ENCODE measurements around the gene NF1. TPM values are rescaled to one million over a fixed set of nuclear protein-coding genes. Genes with fewer than 3 reads are reported as not detected.
A peak's percentile ranks its signal among the peaks of the same experiment; 100 is the strongest.

NF1 gene
- total RNA-seq, 2 donors from 2014 or later = 38.5 to 49.1 TPM

- intact Hi-C loops (cut with DNase I) = no loop called here
- H3K9ac ChIP-seq (ENCODE audit: low read depth in 2 of 2, low read length in 2 of 2) = no peak overlapping the region
- DNase-seq = no peak
- no peaks in the 10 kb centered on the region for H3K36me3 ChIP-seq
- H3K27ac ChIP-seq = no peak overlapping the region
- H3K4me3 ChIP-seq = no peak overlapping the region
- TF ChIP-seq CTCF (IDR thresholded peaks at IDR 0.05) = no peak
- H3K4me1 ChIP-seq = no peaks in the 10 kb centered on the region
- no peaks in the 10 kb centered on the region for H3K27me3 ChIP-seq
- no peaks in the 10 kb centered on the region for H3K9me3 ChIP-seq
These were observed 105.5 kb downstream of the NF1 start for GRCh38 chr17:31200287-31200686.

- Histone ChIP-seq H3K9me3 (no peaks in the 10 kb centered on the region), H3K9ac (ENCODE audit: low read depth in 2 of 2, low read length in 2 of 2) (no peak overlapping the region), H3K27ac (no peak overlapping the region), H3K36me3 (no peaks in the 10 kb centered on the region), H3K4me3 (no peak overlapping the region), H3K4me1 (no peaks in the 10 kb centered on the region), H3K27me3 (no peaks in the 10 kb centered on the region)
- TF ChIP-seq CTCF (IDR thresholded peaks at IDR 0.05) = no peak
- intact Hi-C loops (cut with DNase I) = no loop called here
- DNase-seq = no peak
These were observed 108.2 kb downstream of the NF1 start for GRCh38 chr17:31202968-31203367.

DNA sequence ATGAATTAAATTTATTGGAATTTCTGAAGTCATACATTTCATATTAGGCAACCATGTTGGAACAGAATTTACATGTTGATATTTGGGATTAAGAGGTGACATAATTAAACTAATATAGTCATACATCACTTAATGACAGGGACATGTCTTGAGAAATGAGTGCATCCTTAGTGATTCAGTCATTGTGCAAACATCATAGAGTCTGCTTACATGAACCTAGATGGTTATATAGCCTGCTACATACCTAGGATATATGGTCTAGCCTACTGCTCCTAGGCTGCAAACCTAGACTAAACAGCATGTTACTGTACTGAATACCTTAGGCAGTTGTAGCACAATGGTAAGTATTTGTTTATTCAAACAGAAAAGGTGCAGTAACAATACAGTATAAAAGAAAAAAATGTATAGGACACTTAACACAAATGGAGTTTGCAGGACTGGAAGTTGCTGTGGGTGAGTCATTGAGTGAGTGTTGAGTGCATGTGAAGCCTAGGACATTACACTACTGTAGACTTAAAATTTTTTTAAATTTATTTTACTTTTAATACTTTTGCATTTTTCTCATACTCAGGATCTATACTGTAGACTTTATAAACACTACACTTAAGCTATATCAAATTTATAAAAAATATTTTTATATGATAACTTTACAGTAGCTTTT is 116.7 kb downstream of the NF1 start:
- Histone ChIP-seq H3K27me3 (no peaks in the 10 kb centered on the region), H3K4me3 (no peak overlapping the region), H3K9me3 (no peaks in the 10 kb centered on the region), H3K36me3 (no peaks in the 10 kb centered on the region), H3K9ac (ENCODE audit: low read depth in 2 of 2, low read length in 2 of 2) (no peak overlapping the region), H3K27ac (no peak overlapping the region), H3K4me1 (no peaks in the 10 kb centered on the region)
- intact Hi-C loops (cut with DNase I) = no loop called here
- DNase-seq = no peak
- TF ChIP-seq CTCF (IDR thresholded peaks at IDR 0.05) = no peak

- intact Hi-C loops (cut with DNase I) = loop anchor here (2.0 kb wide), 1 partner anchor 207 kb away; no protein-coding TSS in a partner anchor
- no peak overlapping the region for H3K4me3 ChIP-seq
- no peak for DNase-seq
- peak; percentile 48 for TF ChIP-seq CTCF (IDR thresholded peaks at IDR 0.05)
- H3K27me3 ChIP-seq = no peaks in the 10 kb centered on the region
- H3K36me3 ChIP-seq = no peaks in the 10 kb centered on the region
- H3K27ac ChIP-seq = no peak overlapping the region
- H3K4me1 ChIP-seq = no peaks in the 10 kb centered on the region
- H3K9ac ChIP-seq (ENCODE audit: low read depth in 2 of 2, low read length in 2 of 2) = no peak overlapping the region
- H3K9me3 ChIP-seq = no peaks in the 10 kb centered on the region
These were observed 121.4 kb downstream of the NF1 start for GRCh38 chr17:31216031-31216751.

GRCh38 chr17:31224366-31224765 is 129.6 kb downstream of the NF1 start:
- Histone ChIP-seq H3K4me1 (no peaks in the 10 kb centered on the region), H3K4me3 (no peak overlapping the region), H3K27me3 (no peaks in the 10 kb centered on the region), H3K27ac (no peak overlapping the region), H3K36me3 (no peaks in the 10 kb centered on the region), H3K9ac (ENCODE audit: low read depth in 2 of 2, low read length in 2 of 2) (no peak overlapping the region), H3K9me3 (no peaks in the 10 kb centered on the region)
- TF ChIP-seq CTCF (IDR thresholded peaks at IDR 0.05) = no peak
- DNase-seq = no peak
- intact Hi-C loops (cut with DNase I) = no loop called here

Measured in colonic mucosa (tissue), 4 donors.